AG10803 (cell line): ENCODE results near the gene TOP2A.

Experiments
- DNase-seq: peaks from one replicate; pipeline ENCODE4 v3.0.0; 2010; ENCODE audit warnings: low read depth
- H3K4me3 ChIP-seq: 2 replicates; pipeline ENCODE4 v1.5.1; 2011; ENCODE audit warnings: mild to moderate bottlenecking, low read length, control low read depth
- CTCF ChIP-seq: conservative IDR thresholded peaks from 2 replicates; pipeline ENCODE4 v1.5.1; 2011; ENCODE audit warnings: mild to moderate bottlenecking, low read length, control low read depth, inconsistent platforms

Gene TOP2A

GRCh38 chr17:40338941-40339649, 78.6 kb downstream of the TOP2A start:
- DNase-seq, result no peak
- no peak overlapping the region for H3K4me3 ChIP-seq
- no peak for TF ChIP-seq CTCF
